GM06990 (cell line): ENCODE data around the gene ZDHHC12.

Experiments used
- DNase-seq: peaks from one replicate; pipeline ENCODE4 v3.0.0-alpha.2; 2011; ENCODE audit not compliant: insufficient read length; ENCODE audit errors: extremely low read depth
- H3K27me3 ChIP-seq: replicated peaks from 2 replicates; pipeline ENCODE4 v1.6.0; 2011; ENCODE audit warnings: low read length; ENCODE audit not compliant: control insufficient read depth, insufficient read depth
- H3K36me3 ChIP-seq: 2 replicates; pipeline ENCODE4 v1.5.1; 2011; ENCODE audit warnings: low read length; ENCODE audit not compliant: control insufficient read depth, insufficient read depth
- H3K4me3 ChIP-seq: replicated peaks from 2 replicates; pipeline ENCODE4 v1.5.1; 2011; ENCODE audit warnings: low read depth, mild to moderate bottlenecking, control low read depth, low read length
- CTCF ChIP-seq: IDR thresholded peaks from 2 replicates; pipeline ENCODE4 v1.5.1; 2011; ENCODE audit warnings: low read length, control low read depth, mild to moderate bottlenecking, inconsistent platforms; ENCODE audit not compliant: insufficient read depth, poor library complexity, severe bottlenecking

Gene ZDHHC12

GRCh38 chr9:128720841-128721486, 3.0 kb downstream of the ZDHHC12 start:
- no peak for TF ChIP-seq CTCF
- no peaks in the 10 kb centered on the region for H3K27me3 ChIP-seq
- DNase-seq = no peak
- no peak overlapping the region for H3K4me3 ChIP-seq
- peaks cover 13% of the 10 kb centered on the region for H3K36me3 ChIP-seq

- TF ChIP-seq CTCF = no peak
- H3K4me3 ChIP-seq = no peak overlapping the region
- peaks cover 13% of the 10 kb centered on the region for H3K36me3 ChIP-seq
- no peak for DNase-seq
- no peaks in the 10 kb centered on the region for H3K27me3 ChIP-seq
Measured at GRCh38 chr9:128719919-128720605, 3.9 kb downstream of the ZDHHC12 start.

GRCh38 chr9:128718475-128718874, 5.5 kb downstream of the ZDHHC12 start:
- Histone ChIP-seq H3K27me3 (no peaks in the 10 kb centered on the region), H3K4me3 (no peak overlapping the region), H3K36me3 (peaks cover 13% of the 10 kb centered on the region)
- no peak for TF ChIP-seq CTCF
- no peak for DNase-seq

- Histone ChIP-seq H3K27me3 (no peaks in the 10 kb centered on the region), H3K36me3 (peaks cover 13% of the 10 kb centered on the region), H3K4me3 (no peak overlapping the region)
- DNase-seq = no peak
- TF ChIP-seq CTCF = no peak
Measured at GRCh38 chr9:128718047-128718446, 5.9 kb downstream of the ZDHHC12 start.

GRCh38 chr9:128716581-128717254, 7.2 kb downstream of the ZDHHC12 start:
- H3K27me3 ChIP-seq = no peaks in the 10 kb centered on the region
- DNase-seq = no peak
- no peak for TF ChIP-seq CTCF
- no peak overlapping the region for H3K4me3 ChIP-seq
- peaks cover 12% of the 10 kb centered on the region for H3K36me3 ChIP-seq
